ENCODE results near the gene NSMF. TPM values are rescaled to one million over a fixed set of nuclear protein-coding genes. Genes with fewer than 3 reads are reported as not detected.

Gene NSMF
- total and polyA plus RNA-seq, 2 of the 8 experiments (the other 6 are each of a cell fraction or from before 2014, with no cell fraction given), result 56.7 to 65.1 TPM

DNA sequence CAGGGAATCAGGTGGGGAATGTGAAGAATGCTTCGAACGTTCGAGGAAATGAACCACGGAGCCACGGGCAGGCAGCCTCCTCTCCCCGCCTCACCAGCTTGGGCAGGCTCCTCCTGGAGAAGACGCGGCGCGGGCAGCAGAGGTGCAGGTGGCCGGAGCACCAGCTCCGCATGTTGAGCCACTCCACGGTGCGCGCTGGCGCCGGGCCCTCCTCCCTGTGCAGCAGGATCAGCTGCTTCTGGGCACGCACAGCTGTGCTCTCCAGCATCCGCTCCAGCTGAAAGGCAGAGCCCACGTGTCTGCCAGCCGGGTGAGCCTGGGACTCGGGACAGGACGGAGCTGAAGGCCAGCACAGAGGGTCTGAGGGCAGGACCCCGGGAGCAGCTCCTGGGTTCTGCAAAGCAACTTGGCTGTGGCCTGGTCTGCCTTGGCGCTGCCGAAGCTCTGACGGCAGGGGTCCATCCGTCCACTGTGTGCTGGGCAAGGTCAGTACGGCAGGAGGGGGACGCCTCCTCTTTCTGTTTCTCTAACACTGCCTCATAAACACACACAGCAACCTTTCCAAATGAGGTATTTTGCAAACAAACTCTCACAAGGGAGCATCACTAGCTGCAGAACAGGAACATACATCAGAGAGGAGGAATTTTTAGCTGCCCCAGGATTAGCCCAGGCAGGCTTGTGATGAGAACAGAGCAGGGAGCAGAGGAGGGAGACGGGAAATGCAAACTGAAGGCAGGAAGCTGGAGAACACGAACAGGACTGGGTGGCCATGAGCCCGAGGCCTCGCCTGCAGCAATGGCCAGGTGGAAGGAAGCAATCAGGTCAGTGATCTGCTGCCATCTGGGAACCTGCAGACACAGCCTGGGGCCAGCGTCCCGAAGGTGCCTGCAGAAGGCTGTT is 20.1 kb upstream of the NSMF start:
- H2AFZ ChIP-seq (ENCODE audit: low read length), result no peak overlapping the region; the same call in 1 of the 2 replicates
- no peak overlapping the region for H2BK120ac ChIP-seq (replicated peaks; ENCODE audit: low read depth, low read length)
- H3K27me3 ChIP-seq (replicated peaks in 1 of 4; ENCODE audit: control insufficient read depth in 3 of 4, extremely low read depth in 1 of 4, insufficient read depth in 3 of 4, low read length in 3 of 4), result no peaks in the 10 kb centered on the region; a peak in 1 of 7 replicates
- no peak overlapping the region for H3K4me3 ChIP-seq (ENCODE audit: extremely low read depth in 1 of 4, insufficient read depth in 2 of 4, low read depth in 3 of 4, low read length in 4 of 4)
- no peaks in the 10 kb centered on the region; a peak in 2 of 7 replicates for H3K4me1 ChIP-seq (replicated peaks in 1 of 4; ENCODE audit: control insufficient read depth in 3 of 4, insufficient read depth in 4 of 4, low read length in 3 of 4)
- H3K27ac ChIP-seq (ENCODE audit: low read depth, low read length), result no peak overlapping the region
- no peaks in the 10 kb centered on the region for H3K79me1 ChIP-seq (ENCODE audit: low read depth, low read length)
- H3K36me3 ChIP-seq (ENCODE audit: control insufficient read depth in 2 of 4, insufficient read depth in 4 of 4, low read length in 3 of 4), result no peaks in the 10 kb centered on the region
- H4K20me1 ChIP-seq (replicated peaks in 1 of 2; ENCODE audit: control insufficient read depth in 1 of 2, insufficient read depth in 2 of 2, low read length in 2 of 2), result no peaks in the 10 kb centered on the region
- TF ChIP-seq, protein P1, sequence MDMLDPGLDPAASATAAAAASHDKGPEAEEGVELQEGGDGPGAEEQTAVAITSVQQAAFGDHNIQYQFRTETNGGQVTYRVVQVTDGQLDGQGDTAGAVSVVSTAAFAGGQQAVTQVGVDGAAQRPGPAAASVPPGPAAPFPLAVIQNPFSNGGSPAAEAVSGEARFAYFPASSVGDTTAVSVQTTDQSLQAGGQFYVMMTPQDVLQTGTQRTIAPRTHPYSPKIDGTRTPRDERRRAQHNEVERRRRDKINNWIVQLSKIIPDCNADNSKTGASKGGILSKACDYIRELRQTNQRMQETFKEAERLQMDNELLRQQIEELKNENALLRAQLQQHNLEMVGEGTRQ (IDR thresholded peaks at IDR 0.05; ENCODE audit: low read length), result no peak
- TF ChIP-seq, protein P2, sequence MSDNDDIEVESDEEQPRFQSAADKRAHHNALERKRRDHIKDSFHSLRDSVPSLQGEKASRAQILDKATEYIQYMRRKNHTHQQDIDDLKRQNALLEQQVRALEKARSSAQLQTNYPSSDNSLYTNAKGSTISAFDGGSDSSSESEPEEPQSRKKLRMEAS (IDR thresholded peaks at IDR 0.05), result 0 out of 2 replicates have a peak, but pooled peaks have one; percentile 43
- TF ChIP-seq E2F6 (IDR thresholded peaks at IDR 0.05), result peak; percentile 61; the same call in 1 of the 2 replicates
- peak; percentile 70; the same call in 1 of the 2 replicates for TF ChIP-seq EGR1 (IDR thresholded peaks at IDR 0.05; ENCODE audit: borderline replicate concordance, low read depth, low read length)
- peak; percentile 69; the same call in 1 of the 2 replicates for TF ChIP-seq TEAD4 (IDR thresholded peaks at IDR 0.05; ENCODE audit: low read depth, low read length)
- no peak for TF ChIP-seq EZH2 (IDR thresholded peaks at IDR 0.05; ENCODE audit: low read depth, low read length, severe bottlenecking)
- no peak overlapping the region for H3K14ac ChIP-seq (ENCODE audit: insufficient read length)
- no peak overlapping the region for H3K18ac ChIP-seq (ENCODE audit: extremely low read depth, low read length)
- 90% methylated on average over 30 of the region's 36 CpGs; no CpG with 5 or more reads in 1 of the 2 experiments for WGBS, 2 experiments (ENCODE audit: extremely low coverage in 1 of 2, insufficient coverage in 1 of 2, insufficient read length in 1 of 2, insufficient replicate concordance in 2 of 2, low coverage in 1 of 2, low lambda C conversion rate in 2 of 2, missing lambda C conversion rate in 1 of 2)
- no peaks in the 10 kb centered on the region for H3K23me2 ChIP-seq (ENCODE audit: low read depth, low read length)
- H2BK12ac ChIP-seq (ENCODE audit: low read depth, low read length), result no peak overlapping the region
- ChIA-PET POLR2A (ENCODE audit: partially characterized antibody) (interaction anchor here (0.7 to 1.2 kb wide), 2 partner anchors 9 to 238 kb away, joined by 3 read pairs; partner anchors contain the start of gene TUBB4B), CTCF (ENCODE audit: partially characterized antibody) (interaction anchor here (0.6 to 1.6 kb wide), 8 partner anchors 11 to 101 kb away, joined by 3 to 4 read pairs (median 3); no protein-coding TSS in a partner anchor)
- no peak overlapping the region for H3K9ac ChIP-seq (replicated peaks in 1 of 4; ENCODE audit: extremely low read depth in 1 of 4, low read depth in 3 of 4, low read length in 3 of 4)
- DNase-seq (ENCODE audit: low read depth in 1 of 2, low spot score in 2 of 2) (no peak), FAIRE-seq (no peak)
- H2AK5ac ChIP-seq (ENCODE audit: low read depth, low read length), result peak overlapping the region; percentile 40; the same call in 1 of the 2 replicates
- no peak overlapping the region for H2BK5ac ChIP-seq (ENCODE audit: low read depth, low read length)
- H4K91ac ChIP-seq (replicated peaks; ENCODE audit: insufficient read length, low read length), result no peak overlapping the region
- H3K23ac ChIP-seq (ENCODE audit: insufficient read length), result no peak overlapping the region
- no peak overlapping the region for H3K56ac ChIP-seq (replicated peaks; ENCODE audit: insufficient read length, low read depth, low read length)
- H3K4ac ChIP-seq (replicated peaks; ENCODE audit: insufficient read length, low read depth, low read length), result no peak overlapping the region
- no peak overlapping the region for H4K5ac ChIP-seq (ENCODE audit: insufficient read length, low read depth, low read length)
- H3K4me2 ChIP-seq (ENCODE audit: insufficient read depth in 1 of 2, low read depth in 2 of 2, low read length in 2 of 2), result no peak overlapping the region
- no peak overlapping the region; the same call in 1 of the 2 replicates for H4K8ac ChIP-seq (ENCODE audit: extremely low read depth, insufficient read depth, low read length)
- peaks cover 4 to 10% of the 10 kb centered on the region in 2 experiments; a peak in 3 of 4 replicates for H3K9me3 ChIP-seq (ENCODE audit: insufficient read depth in 2 of 2, low read depth in 1 of 2, low read length in 1 of 2)
- no peak overlapping the region for H2BK20ac ChIP-seq (ENCODE audit: low read length)
- H3K79me2 ChIP-seq (ENCODE audit: control insufficient read depth in 1 of 2, insufficient read depth in 2 of 2, low read length in 2 of 2), result no peaks in the 10 kb centered on the region
- H2BK15ac ChIP-seq (ENCODE audit: low read length), result no peak overlapping the region; the same call in 1 of the 2 replicates

Data from H1 (cell line).